ENCODE measurements around the gene CDIPT. TPM values are rescaled to one million over a fixed set of nuclear protein-coding genes. Genes with fewer than 3 reads are reported as not detected.

The CDIPT gene
- total and polyA plus RNA-seq, 2 of the 13 experiments (the other 11 are each of a cell fraction or from before 2014, with no cell fraction given) = 54.9 to 97.5 TPM

DNA sequence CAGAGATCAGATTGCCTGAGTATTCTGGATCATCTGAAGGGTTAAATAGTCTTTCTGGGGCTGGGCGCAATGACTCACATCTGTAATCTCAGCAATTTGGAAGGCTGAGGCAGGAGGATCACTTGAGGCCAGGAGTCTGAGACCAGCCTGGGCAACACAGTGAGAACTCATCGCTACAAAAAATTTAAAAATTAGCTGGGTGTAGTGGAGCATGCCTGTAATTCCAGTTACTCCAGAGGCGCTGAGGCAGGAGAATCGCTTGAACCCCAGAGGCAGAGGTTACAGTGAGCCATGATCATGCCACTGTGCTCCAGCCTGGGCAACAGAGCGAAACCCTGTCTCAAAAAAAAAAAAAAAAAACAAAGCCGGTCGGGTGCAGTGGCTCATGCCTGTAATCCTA, 27.1 kb downstream of the CDIPT start:
- H3K4me2 ChIP-seq (ENCODE audit: low read depth, low read length) = no peak overlapping the region
- no peak for FAIRE-seq
- DNase-seq (ENCODE audit: low spot score) = no peak
- H2AFZ ChIP-seq (ENCODE audit: low read length) = no peak overlapping the region
- H3K9me3 ChIP-seq (ENCODE audit: low read length) = no peaks in the 10 kb centered on the region
- TF ChIP-seq MBD4 (IDR thresholded peaks at IDR 0.05; ENCODE audit: borderline replicate concordance, low read length) (no peak), SRSF4 (IDR thresholded peaks at IDR 0.05; ENCODE audit: low read depth, low read length, poor library complexity, severe bottlenecking) (no peak), RCOR2 (CRISPR knock-in tag; IDR thresholded peaks at IDR 0.05) (no peak), ZNF33B (CRISPR knock-in tag; IDR thresholded peaks at IDR 0.05) (no peak), ZNF558 (CRISPR knock-in tag; IDR thresholded peaks at IDR 0.05; ENCODE audit: borderline replicate concordance) (no peak)
- TF ChIP-seq, protein P1, sequence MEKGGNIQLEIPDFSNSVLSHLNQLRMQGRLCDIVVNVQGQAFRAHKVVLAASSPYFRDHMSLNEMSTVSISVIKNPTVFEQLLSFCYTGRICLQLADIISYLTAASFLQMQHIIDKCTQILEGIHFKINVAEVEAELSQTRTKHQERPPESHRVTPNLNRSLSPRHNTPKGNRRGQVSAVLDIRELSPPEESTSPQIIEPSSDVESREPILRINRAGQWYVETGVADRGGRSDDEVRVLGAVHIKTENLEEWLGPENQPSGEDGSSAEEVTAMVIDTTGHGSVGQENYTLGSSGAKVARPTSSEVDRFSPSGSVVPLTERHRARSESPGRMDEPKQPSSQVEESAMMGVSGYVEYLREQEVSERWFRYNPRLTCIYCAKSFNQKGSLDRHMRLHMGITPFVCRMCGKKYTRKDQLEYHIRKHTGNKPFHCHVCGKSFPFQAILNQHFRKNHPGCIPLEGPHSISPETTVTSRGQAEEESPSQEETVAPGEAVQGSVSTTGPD (CRISPR knock-in tag; IDR thresholded peaks at IDR 0.05) = no peak
- TF ChIP-seq, protein P2, sequence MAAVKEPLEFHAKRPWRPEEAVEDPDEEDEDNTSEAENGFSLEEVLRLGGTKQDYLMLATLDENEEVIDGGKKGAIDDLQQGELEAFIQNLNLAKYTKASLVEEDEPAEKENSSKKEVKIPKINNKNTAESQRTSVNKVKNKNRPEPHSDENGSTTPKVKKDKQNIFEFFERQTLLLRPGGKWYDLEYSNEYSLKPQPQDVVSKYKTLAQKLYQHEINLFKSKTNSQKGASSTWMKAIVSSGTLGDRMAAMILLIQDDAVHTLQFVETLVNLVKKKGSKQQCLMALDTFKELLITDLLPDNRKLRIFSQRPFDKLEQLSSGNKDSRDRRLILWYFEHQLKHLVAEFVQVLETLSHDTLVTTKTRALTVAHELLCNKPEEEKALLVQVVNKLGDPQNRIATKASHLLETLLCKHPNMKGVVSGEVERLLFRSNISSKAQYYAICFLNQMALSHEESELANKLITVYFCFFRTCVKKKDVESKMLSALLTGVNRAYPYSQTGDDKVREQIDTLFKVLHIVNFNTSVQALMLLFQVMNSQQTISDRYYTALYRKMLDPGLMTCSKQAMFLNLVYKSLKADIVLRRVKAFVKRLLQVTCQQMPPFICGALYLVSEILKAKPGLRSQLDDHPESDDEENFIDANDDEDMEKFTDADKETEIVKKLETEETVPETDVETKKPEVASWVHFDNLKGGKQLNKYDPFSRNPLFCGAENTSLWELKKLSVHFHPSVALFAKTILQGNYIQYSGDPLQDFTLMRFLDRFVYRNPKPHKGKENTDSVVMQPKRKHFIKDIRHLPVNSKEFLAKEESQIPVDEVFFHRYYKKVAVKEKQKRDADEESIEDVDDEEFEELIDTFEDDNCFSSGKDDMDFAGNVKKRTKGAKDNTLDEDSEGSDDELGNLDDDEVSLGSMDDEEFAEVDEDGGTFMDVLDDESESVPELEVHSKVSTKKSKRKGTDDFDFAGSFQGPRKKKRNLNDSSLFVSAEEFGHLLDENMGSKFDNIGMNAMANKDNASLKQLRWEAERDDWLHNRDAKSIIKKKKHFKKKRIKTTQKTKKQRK (IDR thresholded peaks at IDR 0.05; ENCODE audit: low read length) = no peak
- TF ChIP-seq, protein P3, sequence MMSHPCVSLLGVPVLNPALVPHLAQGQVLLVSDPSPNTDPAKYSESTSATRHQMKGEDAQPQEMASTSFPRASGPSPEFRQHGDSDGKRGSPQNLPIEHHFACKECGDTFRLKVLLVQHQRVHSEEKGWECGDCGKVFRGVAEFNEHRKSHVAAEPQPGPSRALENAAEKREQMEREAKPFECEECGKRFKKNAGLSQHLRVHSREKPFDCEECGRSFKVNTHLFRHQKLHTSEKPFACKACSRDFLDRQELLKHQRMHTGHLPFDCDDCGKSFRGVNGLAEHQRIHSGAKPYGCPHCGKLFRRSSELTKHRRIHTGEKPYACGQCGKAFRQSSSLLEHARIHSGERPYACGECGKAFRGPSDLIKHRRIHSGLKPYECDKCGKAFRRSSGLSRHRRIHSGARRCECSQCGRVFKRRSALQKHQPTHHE (CRISPR knock-in tag; IDR thresholded peaks at IDR 0.05; ENCODE audit: borderline replicate concordance) = no peak
- TF ChIP-seq, protein P4, sequence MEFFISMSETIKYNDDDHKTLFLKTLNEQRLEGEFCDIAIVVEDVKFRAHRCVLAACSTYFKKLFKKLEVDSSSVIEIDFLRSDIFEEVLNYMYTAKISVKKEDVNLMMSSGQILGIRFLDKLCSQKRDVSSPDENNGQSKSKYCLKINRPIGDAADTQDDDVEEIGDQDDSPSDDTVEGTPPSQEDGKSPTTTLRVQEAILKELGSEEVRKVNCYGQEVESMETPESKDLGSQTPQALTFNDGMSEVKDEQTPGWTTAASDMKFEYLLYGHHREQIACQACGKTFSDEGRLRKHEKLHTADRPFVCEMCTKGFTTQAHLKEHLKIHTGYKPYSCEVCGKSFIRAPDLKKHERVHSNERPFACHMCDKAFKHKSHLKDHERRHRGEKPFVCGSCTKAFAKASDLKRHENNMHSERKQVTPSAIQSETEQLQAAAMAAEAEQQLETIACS (CRISPR knock-in tag; IDR thresholded peaks at IDR 0.05) = no peak
- TF ChIP-seq, protein P5, sequence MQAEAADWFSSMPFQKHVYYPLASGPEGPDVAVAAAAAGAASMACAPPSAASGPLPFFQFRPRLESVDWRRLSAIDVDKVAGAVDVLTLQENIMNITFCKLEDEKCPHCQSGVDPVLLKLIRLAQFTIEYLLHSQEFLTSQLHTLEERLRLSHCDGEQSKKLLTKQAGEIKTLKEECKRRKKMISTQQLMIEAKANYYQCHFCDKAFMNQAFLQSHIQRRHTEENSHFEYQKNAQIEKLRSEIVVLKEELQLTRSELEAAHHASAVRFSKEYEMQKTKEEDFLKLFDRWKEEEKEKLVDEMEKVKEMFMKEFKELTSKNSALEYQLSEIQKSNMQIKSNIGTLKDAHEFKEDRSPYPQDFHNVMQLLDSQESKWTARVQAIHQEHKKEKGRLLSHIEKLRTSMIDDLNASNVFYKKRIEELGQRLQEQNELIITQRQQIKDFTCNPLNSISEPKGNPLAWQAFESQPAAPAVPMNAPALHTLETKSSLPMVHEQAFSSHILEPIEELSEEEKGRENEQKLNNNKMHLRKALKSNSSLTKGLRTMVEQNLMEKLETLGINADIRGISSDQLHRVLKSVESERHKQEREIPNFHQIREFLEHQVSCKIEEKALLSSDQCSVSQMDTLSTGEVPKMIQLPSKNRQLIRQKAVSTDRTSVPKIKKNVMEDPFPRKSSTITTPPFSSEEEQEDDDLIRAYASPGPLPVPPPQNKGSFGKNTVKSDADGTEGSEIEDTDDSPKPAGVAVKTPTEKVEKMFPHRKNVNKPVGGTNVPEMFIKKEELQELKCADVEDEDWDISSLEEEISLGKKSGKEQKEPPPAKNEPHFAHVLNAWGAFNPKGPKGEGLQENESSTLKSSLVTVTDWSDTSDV (CRISPR knock-in tag; IDR thresholded peaks at IDR 0.05) = no peak
- in situ Hi-C loops (cut with HindIII; ENCODE audit: extremely low pct_ligation_motif_present, low pct_unique_long_range_greater_than_20kb) = no loop called here
- no peak overlapping the region for H3K9ac ChIP-seq (ENCODE audit: insufficient read depth, low read depth, low read length)
- no peak overlapping the region for H3K4me3 ChIP-seq (replicated peaks in 1 of 3; ENCODE audit: insufficient read depth in 1 of 3, low read depth in 2 of 3, low read length in 3 of 3)
- H3K36me3 ChIP-seq (replicated peaks in 1 of 2; ENCODE audit: control insufficient read depth in 1 of 2, insufficient read depth in 2 of 2, low read length in 2 of 2) = peaks cover 5 to 13% of the 10 kb centered on the region in 2 experiments; a peak in 4 of 5 replicates
- no peaks in the 10 kb centered on the region for H3K4me1 ChIP-seq (ENCODE audit: insufficient read depth, low read length)
- H3K79me2 ChIP-seq (ENCODE audit: insufficient read depth, low read length) = no peaks in the 10 kb centered on the region
- ChIA-PET CTCF (ENCODE audit: low intra/inter-chr PET ratio, low total read pairs) (no interaction called here), POLR2A (interaction anchor here (0.6 to 1.7 kb wide), 3 partner anchors 13 to 159 kb away, joined by 3 read pairs; partner anchors contain the start of gene CDIPT)
- intact Hi-C loops (cut with micrococcal nuclease; ENCODE audit: unreplicated experiment) = no loop called here
- ATAC-seq = no peak
- BruUV-seq (replicated peaks) = no TSS peak
- H4K20me1 ChIP-seq (ENCODE audit: insufficient read depth, low read length) = no peaks in the 10 kb centered on the region
- H3K27ac ChIP-seq (ENCODE audit: extremely low read length, insufficient read depth, low read length) = no peak overlapping the region
- no peaks in the 10 kb centered on the region for H3K27me3 ChIP-seq (ENCODE audit: control insufficient read depth in 1 of 2, insufficient read depth in 2 of 2, low read length in 2 of 2)
- WGBS (ENCODE audit: low lambda C conversion rate) = 93% methylated on average over 7 of the region's 7 CpGs
